Amniotic epithelial cell (primary cell): ENCODE data around the gene CDC42EP2.
"Not testable (repeated sequence)": the region's sequence is repeated elsewhere in the genome, so short reads cannot be mapped to it uniquely, and the experiment has no call there.

Experiments
- DNase-seq: peaks from one replicate; pipeline ENCODE4 v3.0.0-alpha.2; 2010; ENCODE audit warnings: low read depth

CDC42EP2 gene

GRCh38 chr11:65320386-65321075 lies 5.9 kb downstream of the CDC42EP2 start:
- DNase-seq, result no peak

DNA sequence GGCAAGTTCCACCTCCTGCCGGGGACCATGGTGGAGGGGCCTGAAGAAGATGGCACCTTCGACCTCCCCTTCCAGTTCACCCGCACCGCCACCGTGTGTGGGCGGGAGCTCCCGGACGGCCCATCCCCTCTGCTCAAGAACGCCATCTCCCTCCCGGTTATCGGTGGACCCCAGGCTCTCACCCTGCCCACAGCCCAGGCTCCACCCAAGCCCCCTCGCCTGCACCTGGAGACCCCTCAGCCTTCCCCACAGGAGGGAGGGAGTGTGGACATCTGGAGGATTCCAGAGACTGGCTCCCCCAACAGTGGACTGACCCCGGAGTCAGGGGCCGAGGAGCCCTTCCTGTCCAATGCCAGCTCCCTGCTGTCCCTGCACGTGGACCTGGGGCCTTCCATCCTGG lies 6.4 kb downstream of the CDC42EP2 start:
- DNase-seq, result no peak

GRCh38 chr11:65321828-65322485 lies 7.3 kb downstream of the CDC42EP2 start:
- DNase-seq, result no peak

GRCh38 chr11:65323813-65324212 lies 9.1 kb downstream of the CDC42EP2 start:
- no peak for DNase-seq

DNA sequence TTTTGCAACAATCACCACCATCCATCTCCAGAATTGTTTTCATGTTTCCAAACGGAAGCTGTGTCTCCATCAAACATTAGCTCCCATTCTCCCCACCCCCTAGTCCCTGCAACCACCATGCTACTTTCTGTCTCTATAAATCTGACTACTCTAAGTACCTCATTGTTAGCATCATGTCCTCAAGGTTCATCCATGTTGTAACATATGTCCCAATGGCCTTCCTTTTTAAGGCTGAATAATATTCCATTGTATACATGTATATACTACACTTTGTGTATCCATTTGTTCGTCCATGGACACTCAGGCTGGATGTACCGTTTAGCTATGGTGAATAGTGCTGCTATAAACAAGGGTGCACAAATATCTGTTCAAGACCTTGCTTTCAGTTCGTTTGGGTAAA lies 10.8 kb downstream of the CDC42EP2 start:
- DNase-seq, result no peak

- DNase-seq, result no peak
These were observed 12.4 kb downstream of the CDC42EP2 start for GRCh38 chr11:65327021-65327420.

DNA sequence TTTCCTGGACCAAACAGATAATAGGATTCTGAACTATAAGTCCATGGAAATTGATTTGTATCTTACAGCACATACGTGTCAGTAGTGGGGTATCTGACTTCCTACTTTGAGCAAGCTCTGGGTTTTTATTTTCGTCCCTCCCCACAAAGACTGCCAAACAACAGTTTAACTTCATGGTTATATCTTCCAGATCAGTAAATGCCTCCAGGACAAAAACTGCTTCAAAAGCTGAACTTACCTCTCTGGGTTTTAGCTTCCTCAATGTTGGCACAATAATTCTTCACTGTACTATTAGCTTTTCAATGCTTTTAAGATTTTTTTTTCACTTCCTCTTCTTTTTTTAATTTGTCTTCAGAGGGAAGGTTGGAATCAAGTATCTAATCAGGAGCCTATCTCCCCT lies 14.8 kb downstream of the CDC42EP2 start:
- no peak for DNase-seq

DNA sequence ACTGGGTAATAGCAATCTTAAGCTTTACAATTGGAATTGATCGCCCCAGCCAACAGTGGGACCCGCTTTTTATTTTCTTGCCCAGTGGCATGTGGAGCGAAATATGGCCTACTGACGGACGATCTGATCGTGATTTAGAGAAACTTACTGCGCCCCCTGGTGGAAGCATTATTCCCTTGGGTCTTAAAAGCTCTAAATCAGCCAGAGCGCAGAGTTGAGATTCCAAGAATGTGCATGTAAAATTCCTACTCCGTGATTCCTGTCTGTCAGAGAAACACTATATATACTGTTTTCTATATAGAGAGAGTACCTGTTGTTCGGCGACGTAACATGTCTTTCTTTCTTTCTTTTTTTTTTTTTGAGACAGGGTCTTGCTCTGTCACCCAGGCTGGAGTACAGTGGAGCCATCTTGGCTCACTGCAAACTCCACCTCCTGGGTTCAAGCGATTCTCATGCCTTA lies 15.3 kb downstream of the CDC42EP2 start:
- DNase-seq, result peak; percentile 89

DNA sequence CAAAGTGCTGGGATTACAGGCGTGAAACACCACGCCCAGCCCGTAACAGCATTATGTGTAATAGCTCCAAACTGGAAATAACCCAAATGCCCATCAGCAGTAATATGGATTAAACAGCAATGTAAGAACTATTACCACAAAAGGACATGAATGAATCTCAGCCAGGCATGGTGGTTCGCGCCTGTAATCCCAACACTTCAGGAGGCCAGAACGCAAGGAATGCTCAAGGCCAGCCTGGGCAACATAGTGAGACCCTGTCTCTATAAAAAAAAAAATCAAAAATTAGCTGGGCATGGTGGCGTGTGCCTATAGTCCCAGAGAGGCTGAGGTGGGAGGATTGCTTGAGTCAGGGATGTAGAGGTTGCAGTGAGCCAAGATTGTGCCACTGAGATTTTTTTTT lies 15.9 kb downstream of the CDC42EP2 start:
- no peak for DNase-seq

- DNase-seq, result not testable (repeated sequence)
These were observed 17.9 kb downstream of the CDC42EP2 start for GRCh38 chr11:65332591-65332990.

GRCh38 chr11:65334696-65335295 lies 20.1 kb downstream of the CDC42EP2 start:
- no peak for DNase-seq

- DNase-seq, result no peak
These were observed 24.0 kb downstream of the CDC42EP2 start for GRCh38 chr11:65338676-65339075.

- no peak for DNase-seq
These were observed 25.6 kb downstream of the CDC42EP2 start for GRCh38 chr11:65340226-65340625.

DNA sequence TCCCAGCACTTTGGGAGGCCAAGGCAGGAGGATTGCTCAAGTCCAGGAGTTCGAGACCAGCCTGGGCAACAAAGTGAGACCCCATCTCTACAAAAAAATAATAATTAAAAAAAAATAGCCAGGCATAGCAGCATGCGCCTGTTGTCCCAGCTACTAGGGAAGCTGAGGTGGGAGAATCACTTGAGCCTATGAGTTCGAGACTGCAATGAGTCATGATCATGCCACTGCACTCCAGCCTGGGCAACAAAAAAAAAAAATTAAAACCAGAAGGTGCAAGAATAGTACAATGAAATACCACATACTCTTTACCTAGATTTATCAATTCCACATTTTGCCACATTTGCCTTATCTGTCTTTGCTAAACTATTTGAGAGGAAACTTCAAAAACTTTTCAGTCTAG lies 27.2 kb downstream of the CDC42EP2 start:
- DNase-seq, result no peak

- DNase-seq, result no peak
These were observed 36.8 kb downstream of the CDC42EP2 start for GRCh38 chr11:65351511-65351910.

DNA sequence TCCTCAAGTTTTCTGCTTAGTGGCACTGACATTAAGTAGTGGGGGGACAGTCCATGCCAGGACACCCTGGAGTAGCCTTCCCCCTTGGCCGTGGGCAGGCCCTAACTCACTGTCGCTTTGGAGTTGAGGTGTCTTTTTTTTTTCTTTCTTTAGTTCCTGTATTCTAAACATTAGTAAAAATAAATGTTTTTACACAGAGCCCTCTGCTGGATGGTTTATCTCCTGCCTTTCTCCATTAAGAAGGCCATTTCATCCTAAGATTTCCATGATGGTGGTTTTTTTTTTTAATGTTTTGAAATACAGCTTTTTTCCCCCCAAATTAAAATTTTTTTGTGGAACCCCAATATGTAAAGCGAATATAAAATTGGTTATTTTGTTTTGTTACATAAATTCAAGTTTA lies 38.1 kb downstream of the CDC42EP2 start:
- DNase-seq, result peak; percentile 26

DNA sequence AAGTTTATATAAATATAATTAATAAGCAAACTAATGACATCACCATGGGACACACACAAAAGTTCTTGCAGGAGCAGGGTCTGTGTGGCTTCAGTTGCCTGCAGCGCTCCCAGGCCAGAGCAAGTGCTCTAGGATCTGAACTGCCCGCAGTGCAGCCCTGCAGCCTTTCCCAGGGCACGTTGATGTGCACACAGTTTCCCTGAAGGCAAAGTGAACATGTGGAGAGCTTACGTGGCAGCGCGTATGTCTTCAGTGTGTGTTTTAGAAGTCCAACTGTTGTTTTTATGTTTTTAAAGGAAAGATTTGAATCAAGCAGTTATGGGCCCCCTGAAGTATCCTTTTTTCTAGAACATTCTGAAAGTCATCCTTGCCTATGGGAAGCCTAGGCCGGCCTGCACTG lies 38.7 kb downstream of the CDC42EP2 start:
- DNase-seq, result no peak

GRCh38 chr11:65353900-65354264 lies 39.2 kb downstream of the CDC42EP2 start:
- no peak for DNase-seq

- peak; percentile 88 for DNase-seq
These were observed 39.8 kb downstream of the CDC42EP2 start, which contains the start of gene TIGD3 for GRCh38 chr11:65354265-65355012. Gene TIGD3, plus strand, starts transcription at chr11:65354751. Its CDS starts 1,058 bp downstream, at chr11:65355809.

DNA sequence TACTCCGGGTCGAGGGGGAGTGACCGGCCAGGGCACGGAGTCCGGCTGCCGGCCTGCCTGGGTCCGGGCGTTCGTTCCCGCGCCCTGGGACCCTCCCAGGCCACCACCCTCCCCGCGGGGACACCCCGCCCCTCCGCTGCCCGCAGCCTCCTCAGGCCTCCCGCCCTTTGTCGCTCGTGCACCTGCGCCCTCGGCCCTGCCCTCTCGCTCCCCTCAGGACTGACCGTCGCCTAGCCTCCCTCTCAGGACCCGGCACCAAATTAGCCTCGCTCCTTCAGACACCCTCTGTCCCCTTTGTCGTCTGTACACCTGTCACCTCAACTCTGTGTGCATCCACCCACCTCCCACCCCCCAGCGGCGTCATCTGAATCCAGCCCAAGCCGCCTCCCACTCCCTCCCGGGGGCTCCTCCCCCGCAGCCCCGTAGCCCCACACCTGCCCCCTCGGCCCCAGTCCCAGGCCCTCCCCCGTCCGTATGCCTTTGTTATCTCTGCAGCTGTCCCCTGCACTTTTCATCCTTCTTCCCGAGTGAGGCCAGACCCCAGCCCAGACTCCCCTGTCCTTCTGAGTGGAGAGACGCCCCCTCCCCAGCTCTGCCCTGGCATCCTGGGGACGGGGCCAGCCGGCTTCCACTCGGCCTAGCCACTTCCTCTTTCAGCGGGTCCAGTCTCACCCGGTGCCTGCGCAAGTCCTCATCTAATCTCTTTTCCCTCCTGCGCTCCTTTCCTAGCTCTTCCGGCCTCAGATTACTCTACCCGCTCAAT lies 40.5 kb downstream of the CDC42EP2 start:
- DNase-seq, result no peak

DNA sequence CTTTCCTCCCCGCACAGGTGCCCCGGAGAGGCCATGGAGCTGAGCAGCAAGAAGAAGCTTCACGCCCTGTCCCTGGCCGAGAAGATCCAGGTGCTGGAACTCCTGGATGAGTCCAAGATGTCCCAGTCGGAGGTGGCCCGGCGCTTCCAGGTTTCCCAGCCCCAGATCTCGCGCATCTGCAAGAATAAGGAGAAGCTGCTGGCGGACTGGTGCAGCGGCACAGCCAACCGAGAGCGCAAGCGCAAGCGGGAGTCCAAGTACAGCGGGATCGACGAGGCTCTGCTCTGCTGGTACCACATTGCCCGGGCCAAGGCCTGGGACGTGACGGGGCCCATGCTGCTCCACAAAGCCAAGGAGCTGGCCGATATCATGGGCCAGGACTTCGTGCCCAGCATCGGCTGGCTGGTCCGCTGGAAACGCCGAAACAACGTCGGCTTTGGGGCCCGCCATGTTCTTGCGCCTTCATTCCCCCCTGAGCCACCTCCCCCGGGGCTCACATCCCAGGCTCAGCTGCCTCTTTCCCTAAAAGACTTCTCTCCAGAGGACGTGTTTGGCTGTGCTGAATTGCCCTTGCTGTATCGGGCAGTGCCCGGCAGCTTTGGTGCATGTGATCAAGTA lies 41.2 kb downstream of the CDC42EP2 start:
- peak; percentile 21 for DNase-seq
